Measurements from ENCODE around the gene TSPYL6. TPM values are rescaled to one million over a fixed set of nuclear protein-coding genes. Genes with fewer than 3 reads are reported as not detected.

Gene TSPYL6
- total RNA-seq, 1 donor from 2014 or later: not detected

DNA sequence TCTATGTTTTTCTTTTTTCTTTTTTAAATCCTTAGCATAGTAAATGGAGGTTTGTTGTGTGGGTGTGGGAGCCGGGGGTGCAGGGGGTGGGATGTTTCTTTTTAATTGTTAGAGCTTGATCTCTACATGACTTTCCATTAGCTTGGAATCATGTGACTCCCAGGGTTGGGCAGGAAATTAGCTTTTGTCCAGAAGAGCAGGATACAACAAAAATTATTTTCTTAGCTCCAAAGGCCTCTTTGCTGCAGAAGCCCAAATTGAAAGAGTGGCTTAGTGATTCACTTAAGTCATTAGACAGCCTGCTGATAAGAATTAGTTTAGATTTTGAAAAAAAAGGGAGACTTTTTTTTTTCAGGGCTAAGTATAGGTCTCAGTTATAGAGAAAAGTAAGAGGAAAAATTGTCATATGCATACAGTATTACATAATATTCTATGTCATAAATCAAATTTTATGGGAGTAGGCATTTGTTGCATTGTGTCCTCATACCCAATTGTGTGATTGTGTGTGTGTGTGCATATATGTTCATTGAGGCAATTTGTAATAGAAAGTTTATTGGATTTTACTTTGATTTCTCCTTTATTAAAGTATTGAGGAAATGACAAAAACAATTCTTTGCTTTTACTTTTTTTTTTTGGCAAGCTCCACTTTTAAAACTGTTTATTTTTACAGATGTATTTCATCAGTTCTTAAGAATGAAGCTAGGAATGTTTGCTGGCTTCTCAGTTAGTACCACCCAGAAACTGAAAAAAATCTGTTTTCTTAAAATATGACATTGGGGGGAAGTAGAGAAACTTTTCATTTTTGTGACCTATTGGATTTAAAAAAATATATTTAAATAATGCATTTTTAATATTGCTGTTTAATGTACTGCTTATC, 47.4 kb downstream of the TSPYL6 start:
- Mint-ChIP-seq H3K27me3 (ENCODE audit: insufficient read depth) (no peaks in the 10 kb centered on the region), H3K27ac (no peak overlapping the region), H3K4me3 (no peak overlapping the region), H3K4me1 (ENCODE audit: low read depth) (no peaks in the 10 kb centered on the region), H3K36me3 (ENCODE audit: low read depth) (no peaks in the 10 kb centered on the region), H3K9me3 (no peaks in the 10 kb centered on the region)
- intact Hi-C loops (cut with micrococcal nuclease): loop anchor here (10.0 kb wide), 1 partner anchor 296 kb away; no protein-coding TSS in a partner anchor
- DNase-seq (ENCODE audit: low spot score): no peak

DNA sequence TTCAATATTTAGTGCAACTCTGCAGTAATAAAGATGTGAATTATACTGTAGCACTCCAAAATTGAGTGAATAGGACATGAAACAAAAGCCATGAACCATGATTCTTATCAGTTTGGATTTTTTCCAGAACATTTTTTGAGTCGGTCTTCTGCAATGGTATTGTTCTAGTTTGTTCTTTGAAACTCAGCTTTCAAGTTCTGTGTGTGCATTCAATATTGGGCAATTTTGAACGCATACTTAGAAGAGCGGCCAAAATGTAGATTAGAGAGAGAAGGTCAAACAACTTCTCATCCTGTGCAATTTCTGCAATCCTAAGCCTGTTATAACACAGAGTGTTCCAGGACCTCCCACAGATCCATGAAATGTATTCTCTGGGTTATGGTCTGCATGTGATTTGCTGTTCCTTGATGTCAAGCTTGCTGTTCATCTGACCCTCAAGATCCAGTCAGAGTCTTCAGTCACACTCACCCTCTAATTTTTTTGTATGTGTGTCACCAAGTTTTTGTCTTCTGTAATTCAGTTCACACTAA, 48.3 kb downstream of the TSPYL6 start:
- Mint-ChIP-seq H3K36me3 (ENCODE audit: low read depth) (no peaks in the 10 kb centered on the region), H3K9me3 (no peaks in the 10 kb centered on the region), H3K27me3 (ENCODE audit: insufficient read depth) (no peaks in the 10 kb centered on the region), H3K4me1 (ENCODE audit: low read depth) (no peaks in the 10 kb centered on the region), H3K27ac (no peak overlapping the region), H3K4me3 (no peak overlapping the region)
- intact Hi-C loops (cut with micrococcal nuclease): loop anchor here (10.0 kb wide), 1 partner anchor 297 kb away; no protein-coding TSS in a partner anchor
- DNase-seq (ENCODE audit: low spot score): no peak

DNA sequence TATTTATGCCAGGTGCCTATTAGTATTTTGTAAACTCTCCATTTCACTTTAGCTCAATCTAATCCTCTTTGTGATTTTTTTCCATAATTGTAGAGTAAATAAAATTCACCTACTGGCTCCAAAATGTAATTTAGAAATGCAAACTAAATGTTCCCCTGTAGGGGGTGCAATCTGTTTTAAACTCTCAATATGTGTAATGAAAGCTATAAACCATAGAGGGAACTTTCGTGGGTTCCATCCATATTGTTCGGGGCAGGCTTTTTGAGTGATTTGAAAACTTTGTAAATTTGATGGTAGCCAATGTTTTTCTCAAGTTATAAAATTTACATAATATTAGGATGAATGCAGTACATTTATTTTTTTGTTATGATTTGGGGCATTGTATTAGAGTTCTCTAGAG, 49.4 kb downstream of the TSPYL6 start:
- H3K4me3 Mint-ChIP-seq: no peak overlapping the region
- no peak for DNase-seq (ENCODE audit: low spot score)
- no peaks in the 10 kb centered on the region for H3K9me3 Mint-ChIP-seq
- H3K27me3 Mint-ChIP-seq (ENCODE audit: insufficient read depth): no peaks in the 10 kb centered on the region
- H3K36me3 Mint-ChIP-seq (ENCODE audit: low read depth): no peaks in the 10 kb centered on the region
- no peak overlapping the region for H3K27ac Mint-ChIP-seq
- no peaks in the 10 kb centered on the region for H3K4me1 Mint-ChIP-seq (ENCODE audit: low read depth)
- intact Hi-C loops (cut with micrococcal nuclease): loop anchor here (1.0 to 10.0 kb wide), 2 partner anchors 298 to 498 kb away; no protein-coding TSS in a partner anchor

DNA sequence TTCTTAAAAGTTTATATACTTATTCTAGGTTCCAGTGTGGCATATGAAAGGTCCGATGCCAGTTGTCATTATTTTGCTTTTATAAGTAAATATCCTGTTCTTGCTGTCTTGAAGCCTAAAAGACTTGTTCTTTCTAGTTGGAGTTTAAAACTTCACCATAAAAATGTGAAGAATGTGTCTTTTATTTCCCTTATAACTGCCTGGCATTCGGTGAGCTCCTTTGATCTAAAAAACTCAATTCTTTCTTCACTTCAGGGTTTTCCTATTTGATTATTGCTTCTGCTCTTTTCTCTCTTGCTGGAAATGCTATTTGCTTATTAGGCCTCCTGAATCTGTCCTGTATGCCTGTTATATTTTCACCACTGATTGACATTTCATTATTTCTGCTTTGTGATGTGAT, 51.6 kb downstream of the TSPYL6 start:
- Mint-ChIP-seq H3K4me1 (ENCODE audit: low read depth) (no peaks in the 10 kb centered on the region), H3K9me3 (no peaks in the 10 kb centered on the region), H3K36me3 (ENCODE audit: low read depth) (no peaks in the 10 kb centered on the region), H3K27me3 (ENCODE audit: insufficient read depth) (no peaks in the 10 kb centered on the region), H3K27ac (no peak overlapping the region), H3K4me3 (no peak overlapping the region)
- intact Hi-C loops (cut with micrococcal nuclease): loop anchor here (10.0 kb wide), 1 partner anchor 300 kb away; no protein-coding TSS in a partner anchor
- no peak for DNase-seq (ENCODE audit: low spot score)

Other genes with a start within 250 kb of the TSPYL6 start
- 5.2 and 5.9 TPM in 2 replicates for gene ACYP2, start 140.6 kb downstream of the TSPYL6 start, total RNA-seq
- 63.2 and 64.2 TPM in 2 replicates for gene SPTBN1, start 200.1 kb upstream of the TSPYL6 start, total RNA-seq